HEK293 (cell line): ENCODE measurements around the gene VPS35L.

Experiments
- REPIN1 ChIP-seq: fragments of 450-650 bp; formaldehyde crosslinking; IDR thresholded peaks from 2 replicates; pipeline ENCODE4 v1.5.1; 2017; ENCODE audit warnings: missing biosample characterization, missing genetic modification characterization, low read depth
- SALL2 ChIP-seq: fragments of 450-650 bp; formaldehyde crosslinking; IDR thresholded peaks from 2 replicates; pipeline ENCODE4 v1.5.0; 2017; ENCODE audit warnings: missing biosample characterization, mild to moderate bottlenecking, missing genetic modification characterization, borderline replicate concordance
- SP3 ChIP-seq: fragments of 450-650 bp; formaldehyde crosslinking; IDR thresholded peaks from 2 replicates; pipeline ENCODE4 v1.5.1; 2016; ENCODE audit warnings: missing biosample characterization, missing genetic modification characterization
- ZNF132 ChIP-seq: fragments of 450-650 bp; formaldehyde crosslinking; IDR thresholded peaks from 2 replicates; pipeline ENCODE4 v1.5.1; 2017; ENCODE audit warnings: missing biosample characterization, missing genetic modification characterization, borderline replicate concordance
- ZNF138 ChIP-seq: fragments of 450-650 bp; formaldehyde crosslinking; IDR thresholded peaks from 2 replicates; pipeline ENCODE4 v1.5.1; 2016; ENCODE audit warnings: missing biosample characterization, missing genetic modification characterization, borderline replicate concordance
- ZNF140 ChIP-seq: fragments of 450-650 bp; formaldehyde crosslinking; IDR thresholded peaks from 2 replicates; pipeline ENCODE4 v1.5.1; 2016; ENCODE audit warnings: missing biosample characterization, missing genetic modification characterization
- ZNF394 ChIP-seq: fragments of 450-650 bp; formaldehyde crosslinking; IDR thresholded peaks from 2 replicates; pipeline ENCODE4 v1.5.1; 2016; ENCODE audit warnings: missing biosample characterization, missing genetic modification characterization, mild to moderate bottlenecking, moderate library complexity, borderline replicate concordance
- ZNF426 ChIP-seq: fragments of 450-650 bp; formaldehyde crosslinking; IDR thresholded peaks from 2 replicates; pipeline ENCODE4 v1.5.1; 2017; ENCODE audit warnings: missing biosample characterization, missing genetic modification characterization, mild to moderate bottlenecking, inconsistent platforms, moderate library complexity
- ZNF529 ChIP-seq: fragments of 450-650 bp; formaldehyde crosslinking; IDR thresholded peaks from 2 replicates; pipeline ENCODE4 v1.5.1; 2017; ENCODE audit warnings: missing genetic modification characterization, missing biosample characterization; ENCODE audit not compliant: insufficient replicate concordance
- ZNF530 ChIP-seq: fragments of 450-650 bp; formaldehyde crosslinking; IDR thresholded peaks from 2 replicates; pipeline ENCODE4 v1.5.1; 2016; ENCODE audit warnings: low read depth, missing biosample characterization, missing genetic modification characterization
- ZNF629 ChIP-seq: fragments of 450-650 bp; formaldehyde crosslinking; IDR thresholded peaks from 2 replicates; pipeline ENCODE4 v1.5.1; 2017; ENCODE audit warnings: missing biosample characterization, missing genetic modification characterization
- ZNF677 ChIP-seq: fragments of 450-650 bp; IDR thresholded peaks from 2 replicates; pipeline ENCODE4 v1.5.0; 2018; ENCODE audit warnings: missing biosample characterization, mild to moderate bottlenecking, missing genetic modification characterization, moderate library complexity
- ZNF777 ChIP-seq: fragments of 450-650 bp; formaldehyde crosslinking; IDR thresholded peaks from 2 replicates; pipeline ENCODE4 v1.5.1; 2017; ENCODE audit warnings: missing biosample characterization, missing genetic modification characterization, borderline replicate concordance
- ZNF791 ChIP-seq: fragments of 450-650 bp; formaldehyde crosslinking; IDR thresholded peaks from 2 replicates; pipeline ENCODE4 v1.5.1; 2016; ENCODE audit warnings: missing biosample characterization, missing genetic modification characterization
- ZNF830 ChIP-seq: fragments of 450-650 bp; IDR thresholded peaks from 2 replicates; pipeline ENCODE4 v1.5.0; 2018; ENCODE audit warnings: missing biosample characterization, missing genetic modification characterization, low read depth, mild to moderate bottlenecking, moderate library complexity
- TF ChIP-seq, protein P1 (sequence below): fragments of 450-650 bp; formaldehyde crosslinking; conservative IDR thresholded peaks from 2 replicates; pipeline ENCODE4 v1.5.1; 2016; ENCODE audit warnings: low read depth, missing biosample characterization, missing genetic modification characterization
- TF ChIP-seq, protein P2 (sequence below): fragments of 450-650 bp; formaldehyde crosslinking; IDR thresholded peaks from 2 replicates; pipeline ENCODE4; 2016; ENCODE audit warnings: missing biosample characterization, missing genetic modification characterization
- TF ChIP-seq, protein P3 (sequence below): fragments of 450-650 bp; formaldehyde crosslinking; IDR thresholded peaks from 2 replicates; pipeline ENCODE4 v1.5.1; 2016; ENCODE audit warnings: missing biosample characterization, missing genetic modification characterization
- TF ChIP-seq, protein P4 (sequence below): fragments of 450-650 bp; formaldehyde crosslinking; conservative IDR thresholded peaks from 2 replicates; pipeline ENCODE4 v1.5.1; 2016; ENCODE audit warnings: low read depth, missing biosample characterization, missing genetic modification characterization
- TF ChIP-seq, protein P5 (sequence below): fragments of 450-650 bp; formaldehyde crosslinking; IDR thresholded peaks from 2 replicates; pipeline ENCODE4 v1.5.0; 2017; ENCODE audit warnings: missing biosample characterization, missing genetic modification characterization, borderline replicate concordance
- TF ChIP-seq, protein P6 (sequence below): fragments of 450-650 bp; formaldehyde crosslinking; IDR thresholded peaks from 2 replicates; pipeline ENCODE4 v1.5.1; 2016; ENCODE audit warnings: missing biosample characterization, missing genetic modification characterization

VPS35L gene

DNA sequence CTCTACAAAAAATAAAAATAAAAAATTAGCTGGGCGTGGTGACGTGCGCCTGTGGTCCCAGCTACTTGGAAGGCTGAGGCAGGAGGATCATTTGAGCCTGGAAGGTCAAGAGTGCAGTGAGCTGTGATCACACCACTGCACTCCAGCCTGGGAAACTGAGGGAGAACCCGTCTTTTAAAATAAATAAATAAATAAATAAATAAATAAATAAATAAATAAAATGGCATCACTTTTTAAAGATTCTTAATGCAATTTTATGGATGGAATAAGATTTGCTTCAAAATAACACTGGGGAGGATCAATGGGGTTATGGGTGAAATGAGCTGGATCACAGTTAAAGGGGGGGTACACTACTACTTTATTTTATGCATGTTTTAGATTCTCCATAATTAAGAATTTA lies 48.5 kb upstream of the VPS35L start (continued):
- TF ChIP-seq SALL2 (tag by site-specific recombination) (no peak), ZNF629 (tag by site-specific recombination) (peak; percentile 49; the same call in 1 of the 2 replicates), ZNF138 (0 out of 2 replicates have a peak, but pooled peaks have one; percentile 79), ZNF777 (no peak), SP3 (tag by site-specific recombination) (no peak), ZNF530 (tag by site-specific recombination) (no peak), ZNF132 (no peak), ZNF140 (tag by site-specific recombination) (peak; percentile 60; the same call in 1 of the 2 replicates), ZNF529 (tag by site-specific recombination) (peak; percentile 60), ZNF791 (no peak), ZNF830 (no peak), ZNF394 (peak; percentile 91; the same call in 1 of the 2 replicates), REPIN1 (tag by site-specific recombination) (no peak), ZNF426 (tag by site-specific recombination) (peak; percentile 87), ZNF677 (tag by site-specific recombination) (no peak)
- TF ChIP-seq, protein P1, sequence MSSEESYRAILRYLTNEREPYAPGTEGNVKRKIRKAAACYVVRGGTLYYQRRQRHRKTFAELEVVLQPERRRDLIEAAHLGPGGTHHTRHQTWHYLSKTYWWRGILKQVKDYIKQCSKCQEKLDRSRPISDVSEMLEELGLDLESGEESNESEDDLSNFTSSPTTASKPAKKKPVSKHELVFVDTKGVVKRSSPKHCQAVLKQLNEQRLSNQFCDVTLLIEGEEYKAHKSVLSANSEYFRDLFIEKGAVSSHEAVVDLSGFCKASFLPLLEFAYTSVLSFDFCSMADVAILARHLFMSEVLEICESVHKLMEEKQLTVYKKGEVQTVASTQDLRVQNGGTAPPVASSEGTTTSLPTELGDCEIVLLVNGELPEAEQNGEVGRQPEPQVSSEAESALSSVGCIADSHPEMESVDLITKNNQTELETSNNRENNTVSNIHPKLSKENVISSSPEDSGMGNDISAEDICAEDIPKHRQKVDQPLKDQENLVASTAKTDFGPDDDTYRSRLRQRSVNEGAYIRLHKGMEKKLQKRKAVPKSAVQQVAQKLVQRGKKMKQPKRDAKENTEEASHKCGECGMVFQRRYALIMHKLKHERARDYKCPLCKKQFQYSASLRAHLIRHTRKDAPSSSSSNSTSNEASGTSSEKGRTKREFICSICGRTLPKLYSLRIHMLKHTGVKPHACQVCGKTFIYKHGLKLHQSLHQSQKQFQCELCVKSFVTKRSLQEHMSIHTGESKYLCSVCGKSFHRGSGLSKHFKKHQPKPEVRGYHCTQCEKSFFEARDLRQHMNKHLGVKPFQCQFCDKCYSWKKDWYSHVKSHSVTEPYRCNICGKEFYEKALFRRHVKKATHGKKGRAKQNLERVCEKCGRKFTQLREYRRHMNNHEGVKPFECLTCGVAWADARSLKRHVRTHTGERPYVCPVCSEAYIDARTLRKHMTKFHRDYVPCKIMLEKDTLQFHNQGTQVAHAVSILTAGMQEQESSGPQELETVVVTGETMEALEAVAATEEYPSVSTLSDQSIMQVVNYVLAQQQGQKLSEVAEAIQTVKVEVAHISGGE (tag by site-specific recombination): peak; percentile 78
- TF ChIP-seq, protein P2, sequence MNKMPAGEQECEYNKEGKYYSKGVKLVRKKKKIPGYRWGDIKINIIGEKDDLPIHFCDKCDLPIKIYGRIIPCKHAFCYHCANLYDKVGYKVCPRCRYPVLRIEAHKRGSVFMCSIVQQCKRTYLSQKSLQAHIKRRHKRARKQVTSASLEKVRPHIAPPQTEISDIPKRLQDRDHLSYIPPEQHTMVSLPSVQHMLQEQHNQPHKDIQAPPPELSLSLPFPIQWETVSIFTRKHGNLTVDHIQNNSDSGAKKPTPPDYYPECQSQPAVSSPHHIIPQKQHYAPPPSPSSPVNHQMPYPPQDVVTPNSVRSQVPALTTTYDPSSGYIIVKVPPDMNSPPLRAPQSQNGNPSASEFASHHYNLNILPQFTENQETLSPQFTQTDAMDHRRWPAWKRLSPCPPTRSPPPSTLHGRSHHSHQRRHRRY (tag by site-specific recombination): no peak
- TF ChIP-seq, protein P3, sequence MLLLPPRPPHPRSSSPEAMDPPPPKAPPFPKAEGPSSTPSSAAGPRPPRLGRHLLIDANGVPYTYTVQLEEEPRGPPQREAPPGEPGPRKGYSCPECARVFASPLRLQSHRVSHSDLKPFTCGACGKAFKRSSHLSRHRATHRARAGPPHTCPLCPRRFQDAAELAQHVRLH (tag by site-specific recombination): 0 out of 2 replicates have a peak, but pooled peaks have one; percentile 57
- TF ChIP-seq, protein P4, sequence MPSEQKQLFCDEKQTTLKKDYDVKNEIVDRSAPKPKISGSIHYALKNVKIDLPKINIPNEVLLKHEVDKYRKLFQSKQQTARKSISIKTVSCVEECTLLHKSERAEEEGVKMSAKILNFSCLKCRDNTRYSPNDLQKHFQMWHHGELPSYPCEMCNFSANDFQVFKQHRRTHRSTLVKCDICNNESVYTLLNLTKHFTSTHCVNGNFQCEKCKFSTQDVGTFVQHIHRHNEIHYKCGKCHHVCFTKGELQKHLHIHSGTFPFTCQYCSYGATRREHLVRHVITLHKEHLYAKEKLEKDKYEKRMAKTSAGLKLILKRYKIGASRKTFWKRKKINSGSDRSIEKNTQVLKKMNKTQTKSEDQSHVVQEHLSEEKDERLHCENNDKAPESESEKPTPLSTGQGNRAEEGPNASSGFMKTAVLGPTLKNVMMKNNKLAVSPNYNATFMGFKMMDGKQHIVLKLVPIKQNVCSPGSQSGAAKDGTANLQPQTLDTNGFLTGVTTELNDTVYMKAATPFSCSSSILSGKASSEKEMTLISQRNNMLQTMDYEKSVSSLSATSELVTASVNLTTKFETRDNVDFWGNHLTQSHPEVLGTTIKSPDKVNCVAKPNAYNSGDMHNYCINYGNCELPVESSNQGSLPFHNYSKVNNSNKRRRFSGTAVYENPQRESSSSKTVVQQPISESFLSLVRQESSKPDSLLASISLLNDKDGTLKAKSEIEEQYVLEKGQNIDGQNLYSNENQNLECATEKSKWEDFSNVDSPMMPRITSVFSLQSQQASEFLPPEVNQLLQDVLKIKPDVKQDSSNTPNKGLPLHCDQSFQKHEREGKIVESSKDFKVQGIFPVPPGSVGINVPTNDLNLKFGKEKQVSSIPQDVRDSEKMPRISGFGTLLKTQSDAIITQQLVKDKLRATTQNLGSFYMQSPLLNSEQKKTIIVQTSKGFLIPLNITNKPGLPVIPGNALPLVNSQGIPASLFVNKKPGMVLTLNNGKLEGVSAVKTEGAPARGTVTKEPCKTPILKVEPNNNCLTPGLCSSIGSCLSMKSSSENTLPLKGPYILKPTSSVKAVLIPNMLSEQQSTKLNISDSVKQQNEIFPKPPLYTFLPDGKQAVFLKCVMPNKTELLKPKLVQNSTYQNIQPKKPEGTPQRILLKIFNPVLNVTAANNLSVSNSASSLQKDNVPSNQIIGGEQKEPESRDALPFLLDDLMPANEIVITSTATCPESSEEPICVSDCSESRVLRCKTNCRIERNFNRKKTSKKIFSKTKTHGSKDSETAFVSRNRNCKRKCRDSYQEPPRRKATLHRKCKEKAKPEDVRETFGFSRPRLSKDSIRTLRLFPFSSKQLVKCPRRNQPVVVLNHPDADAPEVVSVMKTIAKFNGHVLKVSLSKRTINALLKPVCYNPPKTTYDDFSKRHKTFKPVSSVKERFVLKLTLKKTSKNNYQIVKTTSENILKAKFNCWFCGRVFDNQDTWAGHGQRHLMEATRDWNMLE (tag by site-specific recombination): peak; percentile 90
- TF ChIP-seq, protein P5, sequence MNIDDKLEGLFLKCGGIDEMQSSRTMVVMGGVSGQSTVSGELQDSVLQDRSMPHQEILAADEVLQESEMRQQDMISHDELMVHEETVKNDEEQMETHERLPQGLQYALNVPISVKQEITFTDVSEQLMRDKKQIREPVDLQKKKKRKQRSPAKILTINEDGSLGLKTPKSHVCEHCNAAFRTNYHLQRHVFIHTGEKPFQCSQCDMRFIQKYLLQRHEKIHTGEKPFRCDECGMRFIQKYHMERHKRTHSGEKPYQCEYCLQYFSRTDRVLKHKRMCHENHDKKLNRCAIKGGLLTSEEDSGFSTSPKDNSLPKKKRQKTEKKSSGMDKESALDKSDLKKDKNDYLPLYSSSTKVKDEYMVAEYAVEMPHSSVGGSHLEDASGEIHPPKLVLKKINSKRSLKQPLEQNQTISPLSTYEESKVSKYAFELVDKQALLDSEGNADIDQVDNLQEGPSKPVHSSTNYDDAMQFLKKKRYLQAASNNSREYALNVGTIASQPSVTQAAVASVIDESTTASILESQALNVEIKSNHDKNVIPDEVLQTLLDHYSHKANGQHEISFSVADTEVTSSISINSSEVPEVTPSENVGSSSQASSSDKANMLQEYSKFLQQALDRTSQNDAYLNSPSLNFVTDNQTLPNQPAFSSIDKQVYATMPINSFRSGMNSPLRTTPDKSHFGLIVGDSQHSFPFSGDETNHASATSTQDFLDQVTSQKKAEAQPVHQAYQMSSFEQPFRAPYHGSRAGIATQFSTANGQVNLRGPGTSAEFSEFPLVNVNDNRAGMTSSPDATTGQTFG: no peak
- TF ChIP-seq, protein P6, sequence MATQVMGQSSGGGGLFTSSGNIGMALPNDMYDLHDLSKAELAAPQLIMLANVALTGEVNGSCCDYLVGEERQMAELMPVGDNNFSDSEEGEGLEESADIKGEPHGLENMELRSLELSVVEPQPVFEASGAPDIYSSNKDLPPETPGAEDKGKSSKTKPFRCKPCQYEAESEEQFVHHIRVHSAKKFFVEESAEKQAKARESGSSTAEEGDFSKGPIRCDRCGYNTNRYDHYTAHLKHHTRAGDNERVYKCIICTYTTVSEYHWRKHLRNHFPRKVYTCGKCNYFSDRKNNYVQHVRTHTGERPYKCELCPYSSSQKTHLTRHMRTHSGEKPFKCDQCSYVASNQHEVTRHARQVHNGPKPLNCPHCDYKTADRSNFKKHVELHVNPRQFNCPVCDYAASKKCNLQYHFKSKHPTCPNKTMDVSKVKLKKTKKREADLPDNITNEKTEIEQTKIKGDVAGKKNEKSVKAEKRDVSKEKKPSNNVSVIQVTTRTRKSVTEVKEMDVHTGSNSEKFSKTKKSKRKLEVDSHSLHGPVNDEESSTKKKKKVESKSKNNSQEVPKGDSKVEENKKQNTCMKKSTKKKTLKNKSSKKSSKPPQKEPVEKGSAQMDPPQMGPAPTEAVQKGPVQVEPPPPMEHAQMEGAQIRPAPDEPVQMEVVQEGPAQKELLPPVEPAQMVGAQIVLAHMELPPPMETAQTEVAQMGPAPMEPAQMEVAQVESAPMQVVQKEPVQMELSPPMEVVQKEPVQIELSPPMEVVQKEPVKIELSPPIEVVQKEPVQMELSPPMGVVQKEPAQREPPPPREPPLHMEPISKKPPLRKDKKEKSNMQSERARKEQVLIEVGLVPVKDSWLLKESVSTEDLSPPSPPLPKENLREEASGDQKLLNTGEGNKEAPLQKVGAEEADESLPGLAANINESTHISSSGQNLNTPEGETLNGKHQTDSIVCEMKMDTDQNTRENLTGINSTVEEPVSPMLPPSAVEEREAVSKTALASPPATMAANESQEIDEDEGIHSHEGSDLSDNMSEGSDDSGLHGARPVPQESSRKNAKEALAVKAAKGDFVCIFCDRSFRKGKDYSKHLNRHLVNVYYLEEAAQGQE: peak; percentile 60; the same call in 1 of the 2 replicates
